ENCODE measurements around the gene CDKL5. TPM values are rescaled to one million over a fixed set of nuclear protein-coding genes. Genes with fewer than 3 reads are reported as not detected.

The CDKL5 gene
- total and polyA plus RNA-seq, 2 donors (not counting 1 experiment from before 2014, with no cell fraction given): 0.72 to 4.6 TPM

- ChIA-PET CTCF (no interaction called here), POLR2A (no interaction called here)
- Histone ChIP-seq H3K27me3 (replicated peaks in 1 of 4; ENCODE audit: control extremely low read depth in 1 of 4, control insufficient read depth in 3 of 4, insufficient read depth in 4 of 4, low read length in 3 of 4) (no peaks in the 10 kb centered on the region), H3K9me3 (ENCODE audit: control extremely low read depth in 1 of 3, control insufficient read depth in 2 of 3, insufficient read depth in 1 of 3, low read length in 2 of 3) (no peaks in the 10 kb centered on the region), H3K9ac (ENCODE audit: low read length) (no peak overlapping the region), H3K4me1 (ENCODE audit: control insufficient read depth in 2 of 2, insufficient read depth in 2 of 2, low read length in 2 of 2) (no peaks in the 10 kb centered on the region), H3K36me3 (replicated peaks in 1 of 2; ENCODE audit: control extremely low read depth in 1 of 2, control insufficient read depth in 1 of 2, extremely low read depth in 1 of 2, insufficient read depth in 2 of 2, low read length in 1 of 2) (no peaks in the 10 kb centered on the region), H3K4me2 (replicated peaks; ENCODE audit: low read depth, low read length, poor library complexity, severe bottlenecking) (no peak overlapping the region), H3K4me3 (ENCODE audit: control extremely low read depth in 1 of 5, extremely low read depth in 1 of 5, insufficient read depth in 1 of 5, low read depth in 2 of 5, low read length in 4 of 5) (no peak overlapping the region), H3K27ac (ENCODE audit: low read length in 2 of 2) (no peak overlapping the region), H2AFZ (ENCODE audit: insufficient read depth, low read depth, low read length, poor library complexity, severe bottlenecking) (no peak overlapping the region), H4K20me1 (ENCODE audit: control insufficient read depth, insufficient read depth, low read length, poor library complexity, severe bottlenecking) (no peaks in the 10 kb centered on the region), H3K79me2 (ENCODE audit: control insufficient read depth, insufficient read depth, low read length) (no peaks in the 10 kb centered on the region)
- WGBS (ENCODE audit: insufficient coverage): 100% methylated on average over 1 of the region's 8 CpGs
- intact Hi-C loops (cut with micrococcal nuclease): no loop called here
- DNase-seq: no peak
- no peak overlapping the region for H3K4me3 Mint-ChIP-seq
- H3K4me1 Mint-ChIP-seq: no peaks in the 10 kb centered on the region
- TF ChIP-seq, protein P1, sequence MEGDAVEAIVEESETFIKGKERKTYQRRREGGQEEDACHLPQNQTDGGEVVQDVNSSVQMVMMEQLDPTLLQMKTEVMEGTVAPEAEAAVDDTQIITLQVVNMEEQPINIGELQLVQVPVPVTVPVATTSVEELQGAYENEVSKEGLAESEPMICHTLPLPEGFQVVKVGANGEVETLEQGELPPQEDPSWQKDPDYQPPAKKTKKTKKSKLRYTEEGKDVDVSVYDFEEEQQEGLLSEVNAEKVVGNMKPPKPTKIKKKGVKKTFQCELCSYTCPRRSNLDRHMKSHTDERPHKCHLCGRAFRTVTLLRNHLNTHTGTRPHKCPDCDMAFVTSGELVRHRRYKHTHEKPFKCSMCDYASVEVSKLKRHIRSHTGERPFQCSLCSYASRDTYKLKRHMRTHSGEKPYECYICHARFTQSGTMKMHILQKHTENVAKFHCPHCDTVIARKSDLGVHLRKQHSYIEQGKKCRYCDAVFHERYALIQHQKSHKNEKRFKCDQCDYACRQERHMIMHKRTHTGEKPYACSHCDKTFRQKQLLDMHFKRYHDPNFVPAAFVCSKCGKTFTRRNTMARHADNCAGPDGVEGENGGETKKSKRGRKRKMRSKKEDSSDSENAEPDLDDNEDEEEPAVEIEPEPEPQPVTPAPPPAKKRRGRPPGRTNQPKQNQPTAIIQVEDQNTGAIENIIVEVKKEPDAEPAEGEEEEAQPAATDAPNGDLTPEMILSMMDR (IDR thresholded peaks at IDR 0.05): no peak
- no peak for TF ChIP-seq EZH2 (IDR thresholded peaks at IDR 0.05; ENCODE audit: borderline replicate concordance, insufficient read depth, low read depth, low read length, poor library complexity, severe bottlenecking)
- no peak overlapping the region for H3K27ac Mint-ChIP-seq
- no peak for ATAC-seq (ENCODE audit: low read depth)
- H3K27me3 Mint-ChIP-seq: no peaks in the 10 kb centered on the region
- H3K9me3 Mint-ChIP-seq (ENCODE audit: insufficient read depth): no peaks in the 10 kb centered on the region
Measured at GRCh38 chrX:18616688-18617406, 191.4 kb downstream of the CDKL5 start.

- Histone ChIP-seq H3K27ac (ENCODE audit: low read length in 2 of 2) (no peak overlapping the region), H3K9me3 (ENCODE audit: control extremely low read depth in 1 of 3, control insufficient read depth in 2 of 3, insufficient read depth in 1 of 3, low read length in 2 of 3) (no peaks in the 10 kb centered on the region), H3K4me3 (ENCODE audit: control extremely low read depth in 1 of 5, extremely low read depth in 1 of 5, insufficient read depth in 1 of 5, low read depth in 2 of 5, low read length in 4 of 5) (no peak overlapping the region), H3K4me2 (replicated peaks; ENCODE audit: low read depth, low read length, poor library complexity, severe bottlenecking) (no peak overlapping the region), H3K9ac (ENCODE audit: low read length) (no peak overlapping the region), H2AFZ (ENCODE audit: insufficient read depth, low read depth, low read length, poor library complexity, severe bottlenecking) (no peak overlapping the region), H4K20me1 (ENCODE audit: control insufficient read depth, insufficient read depth, low read length, poor library complexity, severe bottlenecking) (no peaks in the 10 kb centered on the region), H3K36me3 (replicated peaks in 1 of 2; ENCODE audit: control extremely low read depth in 1 of 2, control insufficient read depth in 1 of 2, extremely low read depth in 1 of 2, insufficient read depth in 2 of 2, low read length in 1 of 2) (no peaks in the 10 kb centered on the region), H3K79me2 (ENCODE audit: control insufficient read depth, insufficient read depth, low read length) (no peaks in the 10 kb centered on the region), H3K4me1 (ENCODE audit: control insufficient read depth in 2 of 2, insufficient read depth in 2 of 2, low read length in 2 of 2) (no peaks in the 10 kb centered on the region), H3K27me3 (replicated peaks in 1 of 4; ENCODE audit: control extremely low read depth in 1 of 4, control insufficient read depth in 3 of 4, insufficient read depth in 4 of 4, low read length in 3 of 4) (no peaks in the 10 kb centered on the region)
- Mint-ChIP-seq H3K4me3 (no peak overlapping the region), H3K27ac (no peak overlapping the region), H3K4me1 (no peaks in the 10 kb centered on the region), H3K9me3 (ENCODE audit: insufficient read depth) (no peaks in the 10 kb centered on the region), H3K27me3 (no peaks in the 10 kb centered on the region)
- CTCF ChIA-PET: no interaction called here
- TF ChIP-seq EZH2 (IDR thresholded peaks at IDR 0.05; ENCODE audit: borderline replicate concordance, insufficient read depth, low read depth, low read length, poor library complexity, severe bottlenecking): no peak
- TF ChIP-seq, protein P1 (IDR thresholded peaks at IDR 0.05): no peak
- 0% methylated on average over 1 of the region's 5 CpGs for whole genome bisulfite sequencing (ENCODE audit: insufficient coverage)
- DNase-seq: no peak
- POLR2A ChIA-PET: no interaction called here
- no peak for ATAC-seq (ENCODE audit: low read depth)
- intact Hi-C loops (cut with micrococcal nuclease): no loop called here
Measured at GRCh38 chrX:18617407-18617750, 192.0 kb downstream of the CDKL5 start.

Data from B cell (primary cell).